Activated naive CD4-positive, alpha-beta T cell treated with Interleukin-2 at 50 U/mL for 16 hours (primary cell): Measurements from ENCODE around the gene SLPI.

Experiments
- DNase-seq: peaks from one replicate; pipeline ENCODE4 v3.0.0-alpha.2; 2020

SLPI gene

DNA sequence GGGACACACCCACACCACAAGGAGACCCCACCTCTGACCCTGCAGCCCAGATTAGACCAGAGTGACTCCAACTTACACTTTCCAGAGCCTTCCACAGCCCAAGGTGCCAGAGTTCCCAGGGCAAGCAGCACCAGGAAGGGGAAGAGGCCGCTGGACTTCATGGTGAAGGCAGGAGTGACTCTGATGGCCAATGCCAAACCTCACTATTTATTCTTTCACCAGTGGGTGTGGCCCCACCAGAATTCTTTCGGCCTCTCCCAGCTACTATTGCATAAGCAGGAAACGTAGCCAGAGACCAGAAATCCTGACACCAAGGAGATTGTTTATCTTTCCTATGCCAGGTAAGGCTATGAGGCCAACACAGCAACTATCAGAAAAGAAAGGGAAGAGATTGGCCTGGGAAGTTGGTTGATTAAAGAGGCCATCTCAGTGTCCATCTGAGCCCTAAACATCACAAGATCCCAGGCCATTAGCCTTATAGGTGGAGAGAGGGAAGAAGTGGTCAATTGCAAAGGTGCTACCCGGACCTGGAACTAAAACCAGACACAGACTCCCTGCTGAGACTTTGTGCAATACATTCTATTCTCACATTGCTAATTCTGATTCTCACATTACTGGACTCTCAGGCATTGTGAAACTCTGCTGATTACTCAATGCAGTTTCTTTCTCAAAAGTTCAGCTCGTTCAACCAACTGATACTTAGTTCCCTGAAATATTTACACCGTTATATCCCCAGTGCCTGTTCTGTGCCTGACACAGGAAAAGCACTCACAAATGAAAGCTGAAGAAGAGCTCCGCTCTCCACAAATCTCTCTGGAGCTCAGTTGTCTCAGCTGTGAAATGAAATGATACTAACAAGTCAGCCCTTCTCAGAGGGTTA is at the start of gene SLPI:
Gene SLPI, minus strand, starts transcription at position 182 of the 880 bp plus-strand sequence. Its CDS starts 21 bp downstream, at position 161.
- DNase-seq, result no peak

GRCh38 chr20:45303586-45304463 is 49.5 kb upstream of the SLPI start:
- DNase-seq, result no peak

DNA sequence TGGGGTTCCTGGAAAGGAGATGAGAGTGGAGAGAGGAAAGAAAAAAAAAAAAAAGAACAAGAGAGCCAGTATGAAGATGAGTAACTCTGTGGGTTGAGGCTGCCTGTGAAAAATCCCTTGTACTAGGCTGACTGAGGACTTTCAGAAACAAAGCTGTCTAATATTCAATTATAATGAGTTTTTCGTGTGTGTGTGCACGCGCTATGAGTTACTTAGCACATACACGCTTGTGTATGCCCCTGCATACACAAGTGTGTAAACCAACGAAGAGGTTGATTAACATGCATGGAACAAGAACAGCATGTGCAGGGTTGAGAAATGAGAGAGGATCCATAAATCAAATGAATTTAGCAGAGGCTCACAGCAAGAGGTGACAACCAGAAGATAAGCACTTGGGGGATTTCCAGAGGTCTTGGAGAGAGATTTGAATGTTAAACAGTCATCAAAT is 47.5 kb upstream of the SLPI start:
- DNase-seq, result no peak

DNA sequence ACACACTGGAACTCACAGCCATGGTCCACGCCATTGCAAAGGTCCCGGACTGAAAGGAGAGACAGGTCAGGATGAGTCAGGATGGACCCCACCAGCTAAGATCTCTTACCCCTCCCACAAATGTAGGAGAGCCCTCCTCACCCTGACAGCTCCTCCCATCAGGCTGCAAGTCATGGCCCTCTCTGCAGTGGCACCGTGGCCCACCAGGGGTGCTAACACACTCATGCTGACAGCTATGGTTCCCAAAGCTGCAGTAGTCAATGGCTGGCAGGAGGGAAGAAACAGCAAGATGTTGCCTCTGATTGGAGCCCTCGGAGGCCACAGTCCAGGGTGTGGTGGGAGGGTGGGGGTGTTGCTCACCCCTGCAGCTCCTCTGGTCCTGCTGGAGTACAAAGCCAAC is 46.6 kb upstream of the SLPI start:
- DNase-seq, result peak; percentile 44

DNA sequence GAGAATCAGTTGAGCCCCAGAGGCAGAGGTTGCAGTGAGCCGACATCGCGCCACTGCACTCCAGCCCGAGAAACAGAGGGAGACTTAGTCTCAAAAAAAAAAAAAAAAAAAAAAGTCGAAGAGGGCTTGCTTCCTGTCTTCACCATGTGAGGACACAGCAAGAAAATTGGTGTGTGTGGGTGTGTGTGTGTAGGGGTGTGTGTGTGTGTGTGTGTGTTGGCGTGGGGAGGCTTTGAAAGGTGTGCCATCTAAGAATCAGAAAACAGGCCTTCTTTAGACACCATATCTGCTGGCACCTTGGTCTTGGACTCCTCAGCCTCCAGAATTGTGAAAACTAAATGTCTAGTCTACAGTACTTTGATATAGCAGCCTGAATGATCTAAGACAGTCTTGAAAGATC is 45.4 kb upstream of the SLPI start:
- DNase-seq, result no peak

DNA sequence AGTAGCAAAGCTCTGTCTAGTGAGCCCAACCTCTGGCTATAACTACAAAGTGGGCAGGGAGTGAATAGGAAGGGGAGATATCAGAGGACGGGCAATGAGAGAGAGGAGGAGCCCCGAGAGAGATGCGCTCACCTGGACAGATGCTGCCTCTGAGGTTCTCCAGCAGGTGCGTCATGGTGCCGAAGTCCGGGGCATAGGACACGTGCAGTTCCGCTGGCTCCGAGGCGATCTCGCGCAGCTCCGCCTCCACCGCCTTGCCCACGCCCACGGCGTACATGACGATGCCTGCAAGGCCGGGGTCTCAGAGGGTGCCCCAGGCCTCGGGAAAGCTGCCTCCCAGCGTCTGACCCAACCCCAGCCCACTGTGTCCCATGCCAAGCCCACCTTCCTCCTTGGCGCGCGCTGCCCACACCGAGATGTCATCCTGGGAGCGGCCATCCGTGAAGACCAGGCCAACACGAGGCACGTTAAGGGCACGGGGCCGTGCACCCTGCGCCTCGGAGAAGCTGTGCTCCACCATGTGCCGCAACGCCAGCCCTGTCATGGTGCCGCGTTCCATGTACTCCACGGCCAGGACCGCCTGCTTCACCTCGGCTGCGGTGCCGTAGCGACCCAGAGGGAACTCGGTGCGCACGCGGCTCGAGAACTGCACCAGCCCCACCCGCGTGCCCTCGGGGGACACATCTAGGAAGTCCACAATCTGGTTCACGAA is 43.6 kb upstream of the SLPI start:
- DNase-seq, result no peak

DNA sequence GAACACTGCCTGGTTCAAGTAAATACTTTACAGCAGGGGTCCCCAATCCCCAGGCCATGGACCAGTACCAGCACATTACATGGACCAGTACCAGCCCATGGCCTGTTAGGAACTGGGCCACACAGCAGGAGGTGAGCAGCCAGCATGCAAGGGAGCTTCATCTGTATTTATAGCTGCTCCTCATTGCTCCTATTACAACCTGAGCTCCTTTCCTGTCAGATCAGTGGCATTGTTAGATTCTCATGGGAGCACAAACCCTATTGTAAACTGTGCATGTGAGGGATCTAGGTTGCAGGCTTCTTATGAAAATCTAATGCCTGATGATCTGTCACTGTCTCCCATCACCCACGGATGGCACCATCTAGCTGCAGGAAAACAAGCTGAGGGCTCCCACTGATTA is 40.3 kb upstream of the SLPI start:
- no peak for DNase-seq

- no peak for DNase-seq
Measured at GRCh38 chr20:45294003-45294368, 39.6 kb upstream of the SLPI start.

DNA sequence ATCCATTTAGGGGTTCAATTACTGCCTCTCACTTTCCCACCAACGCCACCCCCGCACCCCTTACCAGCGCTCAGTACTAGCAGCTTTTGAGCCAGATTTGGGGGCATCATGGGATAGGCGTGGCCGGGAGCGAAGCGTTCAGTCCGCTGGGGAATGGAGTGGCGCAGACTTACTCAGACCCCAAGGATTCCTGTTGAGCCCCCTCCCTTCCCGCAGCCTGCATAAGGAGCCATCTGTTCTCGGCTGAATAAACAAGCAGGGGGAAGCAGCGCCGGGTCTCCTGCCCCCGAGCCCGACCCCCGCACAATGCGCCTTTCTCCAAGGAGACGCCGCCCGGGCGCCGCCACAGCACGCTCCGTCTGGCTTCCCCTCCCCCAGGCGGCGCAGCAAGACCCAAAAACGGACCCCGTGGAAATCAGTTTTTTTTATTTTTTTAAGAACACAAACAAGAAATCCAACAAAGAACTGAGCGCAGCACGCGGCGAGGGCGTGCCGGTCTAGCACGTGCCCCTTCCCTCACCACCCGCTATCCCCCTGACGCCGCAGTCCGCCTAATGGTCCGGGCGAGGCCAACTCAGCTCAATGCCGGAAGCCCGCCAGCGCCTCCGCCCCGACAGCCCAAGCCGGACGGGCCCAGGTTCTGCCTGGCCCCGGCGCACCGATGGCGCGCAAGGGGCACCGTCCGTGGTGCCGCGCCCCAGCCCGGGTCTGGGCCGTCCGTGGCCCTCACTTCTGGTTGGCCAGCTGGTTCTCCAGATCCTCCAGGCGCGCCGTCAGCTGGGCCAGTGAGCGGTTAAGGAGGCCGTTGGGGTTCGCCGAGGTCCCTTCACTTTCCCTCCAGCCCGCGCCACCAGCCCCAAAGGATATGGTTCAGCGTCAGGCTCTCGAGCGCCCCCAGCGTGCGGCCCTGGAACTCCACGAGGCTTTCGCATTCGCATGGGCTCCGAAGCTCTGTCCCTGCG is 39.0 kb upstream of the SLPI start:
- DNase-seq, result peak; percentile 86

DNA sequence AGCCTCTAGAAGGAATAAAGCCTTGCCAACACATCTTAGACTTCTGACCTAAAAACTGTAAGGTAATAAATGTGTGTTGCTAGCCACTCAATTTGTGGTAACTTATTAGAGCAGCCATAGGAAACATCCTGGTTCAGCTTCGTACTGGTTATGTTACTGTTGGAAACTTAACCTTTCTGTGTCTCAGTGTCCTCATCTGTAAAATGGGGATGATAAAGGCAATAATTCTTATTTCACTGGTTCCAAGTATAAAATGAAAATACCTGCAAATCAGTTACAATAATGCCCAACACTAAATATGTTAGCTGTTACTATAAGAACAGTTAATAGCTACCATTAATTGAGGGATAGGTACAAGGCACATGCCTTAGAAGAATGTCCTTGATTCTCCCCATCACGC is 38.0 kb upstream of the SLPI start:
- no peak for DNase-seq

DNA sequence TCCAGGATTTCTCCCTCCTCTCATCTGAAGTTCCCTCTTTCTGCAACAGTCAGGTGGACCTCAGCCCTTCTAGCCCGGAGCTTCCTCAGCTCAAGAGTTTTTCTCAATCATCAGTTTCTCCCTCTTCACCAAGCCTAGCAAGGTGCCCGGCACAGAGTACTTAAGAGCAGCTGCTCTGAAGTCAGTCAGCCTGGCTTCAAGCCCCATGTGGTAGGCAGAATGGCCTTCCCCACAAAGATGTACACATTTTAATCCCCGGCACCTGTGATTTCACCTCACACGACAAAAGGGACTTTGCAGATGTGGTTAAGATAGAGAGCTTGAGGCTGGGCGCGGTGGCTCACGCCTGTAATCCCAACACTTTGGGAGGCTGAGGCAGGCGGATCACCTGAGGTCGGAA is 37.2 kb upstream of the SLPI start:
- DNase-seq, result no peak

GRCh38 chr20:45290677-45291355 is 36.5 kb upstream of the SLPI start:
- DNase-seq, result peak; percentile 71

GRCh38 chr20:45289942-45290676 is 35.7 kb upstream of the SLPI start:
- no peak for DNase-seq

DNA sequence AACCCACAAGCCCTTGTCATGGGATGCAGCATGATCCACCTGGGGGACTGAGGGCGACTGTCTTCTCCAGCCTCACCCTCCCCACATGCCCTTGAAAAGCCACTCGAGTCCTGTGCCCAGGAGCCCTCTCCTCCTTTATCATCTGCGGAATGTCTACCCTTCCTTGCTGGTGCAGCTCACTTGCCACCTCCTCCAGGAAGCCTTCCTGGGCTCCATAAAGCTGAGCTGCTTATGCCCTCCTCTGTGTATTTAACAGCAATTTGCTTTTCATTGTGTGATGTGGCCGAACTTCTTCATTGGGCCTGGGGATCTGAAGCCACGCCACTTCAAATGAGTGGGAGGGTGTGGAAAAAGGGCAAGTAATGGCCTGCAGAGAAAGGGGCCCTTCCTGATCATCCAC is 34.5 kb upstream of the SLPI start:
- no peak for DNase-seq

- DNase-seq, result no peak
Measured at GRCh38 chr20:45288376-45288775, 34.0 kb upstream of the SLPI start.

GRCh38 chr20:45283551-45284057 is 29.2 kb upstream of the SLPI start:
- DNase-seq, result no peak

GRCh38 chr20:45282700-45283550 is 28.6 kb upstream of the SLPI start:
- no peak for DNase-seq

GRCh38 chr20:45279992-45280391 is 25.6 kb upstream of the SLPI start:
- no peak for DNase-seq

- no peak for DNase-seq
Measured at GRCh38 chr20:45275338-45275737, 21.0 kb upstream of the SLPI start.
